ENCODE data around the gene PRSS36.
"Not testable (repeated sequence)": the region's sequence is repeated elsewhere in the genome, so short reads cannot be mapped to it uniquely, and the experiment has no call there.

PRSS36 gene

DNA sequence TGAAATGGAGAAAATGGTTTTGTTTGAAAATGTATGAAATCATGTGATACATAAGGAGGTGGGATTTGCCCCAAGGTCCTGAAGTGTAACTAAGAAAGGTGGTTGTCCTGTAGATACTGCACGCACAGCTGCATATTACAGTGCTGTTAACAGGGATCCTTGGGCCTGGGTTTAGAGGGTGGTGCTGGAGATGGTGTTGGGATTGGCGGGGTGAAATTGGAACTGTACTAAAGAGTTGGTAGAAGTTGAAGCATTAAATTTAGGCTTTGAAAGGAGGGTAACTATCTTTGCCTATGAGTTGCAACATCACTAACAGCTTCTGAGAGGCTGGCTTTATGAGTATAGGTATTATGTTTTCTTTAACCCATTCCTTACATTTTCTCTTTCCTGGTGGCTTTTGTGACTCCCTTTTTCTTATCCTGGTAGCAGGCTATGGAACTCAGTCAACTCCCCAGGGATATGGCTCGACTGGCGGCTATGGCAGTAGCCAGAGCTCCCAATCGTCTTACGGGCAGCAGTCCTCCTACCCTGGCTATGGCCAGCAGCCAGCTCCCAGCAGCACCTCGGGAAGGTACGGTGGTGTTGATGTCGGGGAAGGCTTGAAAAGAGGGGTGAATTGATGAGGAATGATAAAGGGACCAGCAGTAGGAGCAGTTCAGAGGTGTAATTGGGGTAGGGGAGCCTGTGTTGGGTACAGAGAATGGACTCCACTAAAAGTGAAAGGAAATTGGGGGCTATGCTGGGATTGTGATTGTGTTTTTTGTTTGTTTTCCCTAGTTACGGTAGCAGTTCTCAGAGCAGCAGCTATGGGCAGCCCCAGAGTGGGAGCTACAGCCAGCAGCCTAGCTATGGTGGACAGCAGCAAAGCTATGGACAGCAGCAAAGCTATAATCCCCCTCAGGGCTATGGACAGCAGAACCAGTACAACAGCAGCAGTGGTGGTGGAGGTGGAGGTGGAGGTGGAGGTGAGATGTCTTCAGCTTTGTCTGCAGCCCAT is 33.9 kb upstream of the PRSS36 start:
- no peak for DNase-seq

DNA sequence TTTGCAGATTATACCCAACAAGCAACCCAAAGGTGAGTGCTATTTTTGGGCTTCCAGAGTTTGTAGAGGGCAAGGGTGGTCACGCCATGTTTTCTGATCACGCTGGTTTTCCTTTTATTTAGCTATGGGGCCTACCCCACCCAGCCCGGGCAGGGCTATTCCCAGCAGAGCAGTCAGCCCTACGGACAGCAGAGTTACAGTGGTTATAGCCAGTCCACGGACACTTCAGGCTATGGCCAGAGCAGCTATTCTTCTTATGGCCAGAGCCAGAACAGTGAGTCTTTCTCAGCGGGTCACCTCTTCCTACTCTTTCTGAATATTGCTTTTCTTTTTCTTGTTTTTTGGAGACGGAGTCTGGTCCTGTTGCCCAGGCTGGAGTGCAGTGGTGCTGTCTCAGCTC is 32.5 kb upstream of the PRSS36 start:
- DNase-seq: no peak

DNA sequence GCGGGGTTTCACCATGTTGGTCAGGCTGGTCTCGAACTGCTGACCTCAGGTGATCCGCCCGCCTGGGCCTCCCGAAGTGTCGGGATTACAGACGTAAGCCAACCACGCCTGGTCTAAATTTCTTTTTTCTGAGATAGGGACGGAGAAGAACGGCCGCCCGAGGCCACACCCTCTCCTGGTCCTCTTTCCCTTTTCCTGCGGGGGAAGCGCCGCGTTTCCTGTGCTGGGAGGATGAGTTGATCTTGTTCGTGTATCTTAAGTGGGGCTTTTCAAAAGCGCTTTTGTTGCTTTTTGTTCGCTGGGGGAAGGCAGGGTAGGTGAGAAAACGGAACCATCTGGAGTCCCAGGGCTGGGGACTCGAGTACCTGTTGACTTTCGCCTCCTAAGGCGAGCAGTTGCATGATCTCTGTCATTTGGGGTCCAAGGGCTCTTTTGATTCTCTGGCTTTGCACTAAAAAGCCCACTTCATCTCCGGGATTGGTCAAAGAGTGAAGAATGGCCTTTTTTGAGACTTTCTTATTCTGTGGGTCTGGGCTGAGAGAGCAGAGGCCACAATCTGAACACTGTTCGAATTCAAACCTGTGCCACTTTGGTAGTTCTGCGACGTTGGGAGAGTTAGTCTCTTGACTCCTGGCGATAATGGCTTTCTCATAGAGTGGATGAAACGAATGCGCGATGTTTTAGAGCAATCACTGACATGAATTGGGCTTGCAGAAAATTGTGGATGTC is 31.4 kb upstream of the PRSS36 start:
- no peak for DNase-seq

DNA sequence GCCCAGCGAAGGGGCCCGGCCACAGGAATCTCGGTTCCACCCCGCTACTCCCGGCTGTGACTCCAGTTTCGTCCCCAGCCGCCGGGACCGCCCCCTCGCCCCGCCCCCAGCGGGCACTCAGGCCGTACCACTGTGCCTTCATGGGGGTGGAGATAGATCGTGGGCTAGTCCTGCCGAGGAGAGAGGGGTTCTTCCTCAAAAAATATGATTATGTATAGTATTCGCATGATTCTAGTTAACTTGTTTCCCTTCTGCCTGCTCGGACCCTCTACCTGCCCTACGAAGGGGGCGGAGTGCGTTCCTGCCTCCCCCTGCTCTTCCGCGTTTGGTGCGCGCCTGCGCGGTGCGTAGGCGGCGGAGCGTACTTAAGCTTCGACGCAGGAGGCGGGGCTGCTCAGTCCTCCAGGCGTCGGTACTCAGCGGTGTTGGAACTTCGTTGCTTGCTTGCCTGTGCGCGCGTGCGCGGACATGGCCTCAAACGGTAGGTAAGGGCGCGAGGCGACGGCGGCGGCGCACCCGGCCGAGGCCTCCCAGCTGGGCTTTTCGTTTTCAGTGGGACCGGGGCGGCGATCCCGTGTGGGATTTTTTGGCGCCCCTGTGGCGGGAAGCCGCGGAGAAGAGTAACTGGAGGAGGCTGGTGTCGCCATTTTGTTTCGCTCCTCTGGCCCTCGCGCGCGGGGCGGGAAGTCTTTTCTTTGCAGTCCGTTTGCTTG is 30.0 kb upstream of the PRSS36 start, which contains the start of gene FUS:
TSS of gene FUS (plus strand) at position 393 of the 713 bp plus-strand sequence. CDS start at position 469, 76 bp downstream.
- DNase-seq: no peak

DNA sequence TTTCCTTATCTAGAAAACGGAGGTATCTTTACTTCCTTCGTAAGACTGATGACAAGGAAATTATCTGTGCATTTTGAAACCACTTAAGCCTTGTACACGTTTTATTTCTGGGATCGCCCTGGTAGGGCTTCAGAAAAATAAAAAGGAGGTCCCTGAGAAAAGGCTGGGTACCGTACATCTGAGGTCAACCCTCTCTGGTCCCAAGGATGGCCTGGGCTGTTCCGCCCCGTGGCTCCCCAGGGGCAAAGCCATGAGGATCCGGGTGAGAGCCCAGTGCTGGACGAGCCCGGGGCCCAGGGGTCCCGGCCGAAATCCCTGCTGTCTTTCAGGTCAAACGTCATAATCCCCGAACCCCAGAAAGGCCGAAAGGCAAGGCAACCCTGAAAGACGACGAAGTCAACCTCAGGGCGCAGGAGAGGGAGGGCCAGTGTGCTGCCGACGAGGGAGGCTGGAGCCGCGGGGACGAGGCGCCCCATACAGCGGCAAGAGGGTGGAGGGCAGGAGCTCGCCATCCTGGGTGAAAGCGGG is 29.4 kb upstream of the PRSS36 start:
- no peak for DNase-seq

DNA sequence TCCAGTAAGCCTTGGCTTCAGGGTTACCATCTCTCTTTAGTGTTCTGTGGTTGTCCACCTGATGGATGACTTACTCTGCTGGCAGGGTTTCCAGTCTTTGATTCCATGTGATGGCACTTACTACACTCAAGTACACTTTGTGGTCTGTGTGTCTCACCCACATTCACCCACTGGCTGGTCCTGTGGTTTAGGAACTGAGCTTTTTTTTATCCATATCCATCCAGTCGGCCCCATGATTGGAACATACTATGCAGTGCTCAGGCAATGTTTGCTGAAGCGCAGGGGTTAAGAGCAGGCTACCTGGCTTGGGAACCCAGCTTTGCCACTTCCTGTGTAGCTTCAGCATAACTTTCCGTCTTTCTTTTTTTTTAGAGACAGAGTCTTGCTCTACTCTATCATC is 27.3 kb upstream of the PRSS36 start:
- peak; percentile 38 for DNase-seq

DNA sequence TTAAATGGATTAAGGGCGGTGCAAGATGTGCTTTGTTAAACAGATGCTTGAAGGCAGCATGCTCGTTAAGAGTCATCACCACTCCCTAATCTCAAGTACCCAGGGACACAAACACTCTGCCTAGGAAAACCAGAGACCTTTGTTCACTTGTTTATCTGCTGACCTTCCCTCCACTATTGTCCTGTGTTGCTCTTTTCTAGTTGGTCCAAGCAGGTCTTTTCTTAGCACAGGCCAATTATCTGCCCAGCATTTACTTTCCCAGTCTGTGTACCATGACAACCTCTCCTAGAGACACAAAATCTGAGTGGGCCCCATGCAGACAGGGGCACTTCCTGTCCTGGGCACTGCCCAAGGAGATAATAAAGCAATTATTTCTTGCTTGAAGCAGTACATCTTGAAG is 20.2 kb upstream of the PRSS36 start:
- DNase-seq: not testable (repeated sequence)

DNA sequence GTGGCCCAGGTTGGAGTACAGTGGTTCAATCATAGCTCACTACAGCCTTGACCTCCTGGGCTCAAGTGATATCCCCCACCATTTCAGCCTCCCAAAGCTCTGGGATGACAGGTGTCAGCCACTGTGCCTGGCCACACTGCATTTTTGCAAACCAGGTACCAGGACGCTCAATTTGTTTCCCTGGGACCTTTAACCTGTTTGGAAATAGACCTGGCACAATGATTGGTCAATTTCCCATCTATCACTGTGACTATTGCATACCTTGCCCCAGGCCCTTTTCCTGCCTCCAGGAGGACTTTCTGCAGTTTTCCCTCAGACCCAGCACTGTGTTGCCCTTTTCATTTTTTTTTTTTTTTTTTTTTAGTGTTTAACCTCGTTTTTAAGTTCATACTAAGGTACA is 19.0 kb upstream of the PRSS36 start:
- no peak for DNase-seq

DNA sequence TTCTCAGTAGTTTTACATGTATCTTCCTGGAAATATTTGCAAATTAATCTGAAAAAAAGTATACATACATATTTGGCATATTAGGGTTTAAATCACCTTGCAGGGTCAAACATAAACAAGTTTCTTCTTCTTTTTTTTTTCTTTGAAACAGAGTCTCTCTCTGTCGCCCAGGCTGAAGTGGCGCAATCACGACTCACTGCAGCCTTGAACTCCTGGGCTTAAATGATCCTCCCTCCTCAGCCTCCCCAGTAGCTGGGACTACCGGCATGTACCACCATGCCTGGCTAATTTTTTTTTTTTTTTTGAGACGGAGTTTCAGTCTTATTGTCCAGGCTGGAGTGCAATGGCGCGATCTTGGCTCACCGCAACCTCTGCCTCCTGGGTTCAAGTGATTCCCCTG is 17.4 kb upstream of the PRSS36 start:
- no peak for DNase-seq

DNA sequence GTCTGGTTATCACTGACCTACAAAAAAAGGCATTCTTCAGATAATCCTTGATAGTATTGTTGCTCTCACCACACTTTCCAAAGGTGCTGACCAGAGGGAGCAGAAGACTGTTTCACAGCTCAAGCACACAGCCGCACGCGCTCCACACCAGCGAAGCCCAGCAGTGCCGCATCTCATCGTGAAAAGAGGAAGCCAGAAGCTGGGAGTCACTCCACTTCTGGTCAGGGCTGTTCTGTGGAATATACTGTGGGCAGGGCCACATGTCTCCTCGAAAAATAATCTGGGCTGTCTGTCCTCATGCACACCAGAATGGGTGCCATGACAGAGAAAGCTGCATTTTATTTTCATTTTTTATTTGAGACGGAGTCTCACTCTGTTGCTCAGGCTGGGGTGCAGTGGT is 7.3 kb upstream of the PRSS36 start:
- no peak for DNase-seq

DNA sequence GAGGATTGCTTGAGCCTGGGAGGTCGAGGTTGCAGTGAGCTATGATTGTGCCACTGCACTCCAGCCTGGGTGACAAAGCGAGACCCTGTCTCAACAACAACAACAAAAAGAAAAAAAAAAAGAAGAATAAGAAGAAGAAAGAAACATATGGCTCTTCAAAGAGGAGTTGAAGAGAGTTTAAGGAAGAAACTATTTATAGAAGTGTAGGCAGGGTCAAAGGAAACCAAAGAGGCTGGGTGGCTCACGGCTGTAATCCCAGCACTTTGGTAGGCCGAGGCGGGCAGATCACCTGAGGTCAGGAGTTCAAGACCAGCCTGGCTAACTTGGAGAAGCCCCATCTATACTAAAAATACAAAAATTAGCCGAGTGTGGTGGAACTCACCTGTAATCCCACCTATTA is 1.1 kb upstream of the PRSS36 start:
- not testable (repeated sequence) for DNase-seq

DNA sequence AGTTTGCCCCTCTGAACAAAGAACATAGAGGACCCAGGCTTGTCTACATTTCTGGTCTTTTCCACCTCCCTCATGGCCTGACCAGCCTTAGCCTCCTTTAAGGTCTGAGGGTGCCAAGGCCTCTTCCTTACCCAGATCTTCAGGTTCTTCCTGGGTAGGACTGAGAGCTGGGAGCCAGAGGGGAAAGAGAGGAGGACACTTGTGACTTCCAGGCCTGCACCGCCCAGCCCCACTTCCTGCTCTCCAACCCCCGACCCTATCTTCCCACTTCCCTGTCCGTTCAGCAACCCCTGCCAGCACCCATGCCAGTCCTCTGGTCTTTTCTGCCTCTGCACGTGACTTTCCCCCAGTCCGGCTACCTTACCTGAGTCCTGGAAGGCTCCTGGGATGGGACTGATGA is 534 bp downstream of the PRSS36 start:
- DNase-seq: no peak

DNA sequence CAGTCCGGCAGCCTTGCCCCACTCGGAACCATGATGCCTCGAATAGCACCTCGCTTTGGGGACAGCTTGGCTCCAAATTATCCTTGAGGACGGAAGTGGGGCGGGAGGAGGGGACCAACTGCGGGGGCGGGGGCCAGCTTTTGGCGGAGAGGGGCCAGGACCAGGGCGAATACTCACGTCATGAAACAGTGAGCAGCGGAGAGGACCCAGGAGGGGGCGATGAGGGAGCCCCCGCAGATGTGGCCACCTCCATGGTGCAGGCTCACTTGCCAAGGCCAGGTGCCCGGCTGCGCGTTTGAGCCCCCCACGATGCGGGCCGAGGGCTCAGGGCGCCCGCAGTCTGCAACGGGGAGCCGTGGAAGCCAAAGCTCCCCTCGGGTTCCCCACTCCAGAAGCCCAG is 970 bp downstream of the PRSS36 start:
- no peak for DNase-seq

DNA sequence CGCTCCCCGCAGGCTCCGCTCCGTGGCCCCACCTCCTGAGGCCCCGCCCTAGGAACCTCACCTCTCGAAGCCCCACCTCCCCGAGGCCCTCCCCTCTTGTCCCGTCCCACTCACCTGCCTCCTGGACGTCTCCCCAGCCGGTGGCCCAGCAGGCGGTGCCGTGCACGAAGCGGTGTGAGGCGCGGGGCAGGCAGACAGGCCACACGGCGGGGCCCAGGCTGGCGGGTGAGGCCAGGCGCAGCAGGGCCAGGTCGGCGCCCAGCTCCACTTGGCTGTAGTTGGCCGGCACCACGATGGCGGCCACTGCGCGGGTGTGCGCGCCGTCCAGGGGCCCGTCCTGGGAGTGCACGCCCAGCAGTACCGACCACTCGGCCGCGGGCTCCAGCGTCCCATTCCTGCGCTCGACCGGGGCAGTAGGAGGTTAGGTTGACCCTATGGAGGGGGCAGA is 1.6 kb downstream of the PRSS36 start:
- no peak for DNase-seq

DNA sequence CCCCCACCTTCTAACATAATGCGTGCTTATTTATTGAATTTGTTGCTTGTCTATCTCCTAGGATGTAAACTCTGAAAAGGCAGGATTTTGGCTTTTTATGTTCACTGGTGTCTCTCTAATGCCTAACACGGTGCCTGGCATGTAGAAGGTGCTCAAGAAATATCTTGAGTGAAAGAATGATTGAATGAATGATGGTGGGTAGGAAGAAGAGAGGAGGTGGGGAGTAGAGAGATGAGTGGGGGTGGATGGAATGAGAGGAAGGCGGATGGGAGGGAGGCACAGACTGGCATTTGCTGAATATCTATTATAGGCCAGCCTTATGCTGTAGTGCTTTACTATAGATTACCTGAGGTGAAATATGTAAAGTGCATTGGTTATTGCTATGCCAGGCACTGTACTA is 2.3 kb downstream of the PRSS36 start:
- no peak for DNase-seq

DNA sequence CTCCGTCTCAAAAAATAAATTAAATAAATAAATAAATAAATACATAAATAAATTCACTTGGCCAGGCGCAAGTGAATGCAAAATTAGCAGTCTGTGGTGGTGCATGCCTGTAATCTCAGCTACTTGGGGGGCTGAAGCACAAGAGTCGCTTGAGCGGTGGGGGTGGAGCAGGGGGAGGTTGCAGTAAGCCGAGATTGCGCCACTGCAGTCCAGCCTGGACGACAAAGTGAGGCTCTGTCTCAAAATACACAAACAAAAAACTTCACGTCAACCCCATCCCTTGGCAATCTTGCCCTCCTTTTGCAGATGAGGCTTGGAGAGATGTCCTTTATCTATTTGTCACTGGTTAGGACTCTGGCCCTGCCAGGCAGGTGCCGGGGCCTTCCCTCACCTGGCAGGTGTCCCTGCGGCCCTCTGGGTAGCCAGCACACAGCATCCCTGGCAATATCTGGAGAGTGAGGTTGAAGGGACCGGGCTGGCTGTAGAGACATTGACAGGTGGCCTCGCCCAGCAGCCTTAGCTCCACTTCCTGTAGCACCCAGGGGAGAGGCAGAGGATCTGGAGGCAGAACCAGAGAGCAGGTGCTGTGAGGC is 4.4 kb downstream of the PRSS36 start:
- DNase-seq: no peak

DNA sequence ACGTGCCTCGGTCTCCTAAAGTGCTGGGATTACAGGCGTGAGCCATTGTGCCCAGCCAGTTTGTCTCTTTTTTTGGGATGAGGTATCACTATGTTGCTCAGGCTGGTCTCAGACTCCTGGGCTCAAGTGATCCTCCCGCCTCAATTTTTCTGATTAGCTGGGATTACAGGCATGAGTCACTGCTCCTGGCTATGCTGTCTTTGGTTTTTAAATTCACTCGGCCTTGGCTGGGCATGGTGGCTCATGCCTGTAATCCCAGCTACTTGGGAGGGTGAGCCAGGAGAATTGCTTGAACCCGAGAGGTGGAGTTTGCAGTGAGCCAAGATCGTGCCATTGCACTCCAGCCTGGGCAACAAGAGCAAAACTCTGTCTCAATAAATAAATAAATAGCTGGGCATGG is 5.4 kb downstream of the PRSS36 start:
- not testable (repeated sequence) for DNase-seq

DNA sequence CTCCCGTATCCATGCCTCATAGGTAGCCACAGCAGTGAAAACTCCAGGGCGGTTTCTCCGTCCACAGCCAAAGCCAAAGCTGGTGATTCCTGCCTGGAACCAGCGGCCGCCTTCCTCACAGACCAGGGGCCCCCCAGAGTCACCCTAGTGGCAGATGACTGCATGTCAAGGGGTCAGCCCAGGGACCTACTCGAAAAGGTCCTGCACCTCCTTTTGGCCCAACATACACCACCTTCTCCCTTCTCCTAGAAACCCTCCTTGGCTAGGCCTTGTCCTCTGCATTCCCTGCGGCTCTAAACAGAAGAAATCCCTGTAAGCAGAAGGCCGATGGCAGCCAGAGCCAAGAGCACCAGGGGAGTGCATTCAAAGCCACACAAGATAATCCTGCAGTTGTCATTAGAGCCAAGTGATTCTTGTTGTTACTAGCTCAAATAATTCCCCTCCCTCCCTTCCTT is 6.1 kb downstream of the PRSS36 start:
- DNase-seq: no peak

DNA sequence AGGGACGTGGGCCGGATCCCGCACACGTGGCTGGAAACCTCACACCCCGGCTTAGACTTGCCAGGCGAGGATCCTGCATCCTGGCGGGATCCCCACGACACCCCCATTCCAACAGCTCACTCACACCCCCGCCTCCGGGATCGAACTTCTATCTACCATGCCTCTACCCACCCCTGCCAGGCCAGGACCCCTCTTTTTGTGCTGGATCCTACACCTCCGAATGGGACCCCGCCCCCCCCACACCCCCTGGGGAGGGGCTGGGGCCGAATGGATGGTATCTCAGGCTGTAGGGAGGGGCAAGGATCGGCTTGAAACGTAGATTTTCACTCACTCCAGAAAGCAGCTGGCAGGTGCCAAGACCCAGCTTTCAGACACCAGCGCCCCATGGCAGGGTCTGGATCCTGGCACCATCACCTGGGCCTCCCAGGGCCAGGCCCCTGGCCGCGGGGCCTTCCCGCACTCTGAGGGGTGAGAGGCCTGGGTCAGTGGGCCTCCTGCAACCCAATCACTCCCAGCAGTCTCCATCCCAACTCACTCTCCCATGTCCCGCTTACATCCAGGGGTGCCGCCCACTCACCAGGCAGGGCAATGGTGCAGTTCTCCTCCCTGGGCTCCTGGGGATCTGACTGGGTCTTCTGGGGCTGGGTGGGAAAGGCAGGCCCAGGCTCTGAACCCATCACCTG is 6.7 kb downstream of the PRSS36 start:
- no peak for DNase-seq

DNA sequence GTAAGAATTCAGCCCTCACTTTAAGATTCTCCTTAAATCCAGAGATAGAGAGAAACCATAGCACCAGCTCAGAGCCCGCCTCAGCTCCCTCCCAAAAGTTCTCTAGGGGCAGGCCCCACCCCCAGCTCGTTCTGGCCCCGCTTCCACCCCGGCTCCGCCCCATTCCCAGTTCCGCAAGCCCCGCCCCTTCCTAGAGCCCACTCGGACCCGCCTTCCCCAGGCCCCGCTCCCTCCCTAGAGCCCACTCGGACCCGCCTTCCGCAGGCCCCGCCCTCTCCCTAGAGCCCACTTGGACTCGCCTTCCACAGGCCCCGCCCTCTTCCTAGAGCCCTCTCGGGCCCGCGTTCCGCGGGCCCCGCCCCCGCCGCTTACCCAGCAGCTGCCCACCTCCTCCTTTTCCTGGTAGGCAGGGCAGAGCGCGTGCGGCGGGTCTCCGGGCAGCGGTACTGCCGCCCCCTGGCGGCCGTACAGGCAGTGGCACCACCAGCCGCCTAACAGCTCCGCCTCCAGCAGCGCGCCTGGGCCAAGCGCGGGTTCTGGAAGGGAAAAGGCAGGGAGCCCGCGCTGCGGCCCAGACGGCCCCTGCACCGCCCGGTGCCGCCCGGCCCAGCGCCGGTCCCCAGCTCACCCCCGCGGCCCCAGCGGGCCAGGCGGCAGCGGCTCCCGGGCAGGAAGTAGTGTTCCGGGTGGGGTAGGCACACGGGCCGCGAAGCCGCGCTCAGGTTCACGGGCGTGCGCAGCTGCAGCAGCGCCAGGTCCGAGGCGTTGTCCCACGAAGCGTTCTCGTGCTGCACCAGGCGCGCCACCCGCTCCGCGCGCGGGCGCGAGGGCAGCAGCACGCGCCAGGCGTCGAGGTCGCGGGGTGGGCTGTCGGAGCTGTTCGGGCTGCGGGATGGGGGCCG is 7.5 kb downstream of the PRSS36 start:
- DNase-seq: peak; percentile 82
